ENCODE measurements around the gene GALNT18. TPM values are rescaled to one million over a fixed set of nuclear protein-coding genes. Genes with fewer than 3 reads are reported as not detected.

GALNT18 gene
- total RNA-seq, 1 experiment from 2014 or later, result 1.7 TPM

- no peaks in the 10 kb centered on the region for H3K9me3 ChIP-seq (ENCODE audit: control insufficient read depth, low read depth, low read length)
- H3K9ac ChIP-seq (ENCODE audit: extremely low read depth, insufficient read length, low read length), result no peak overlapping the region
- WGBS (ENCODE audit: extremely low coverage, insufficient read length, low lambda C conversion rate), result no CpG with 5 or more reads among the region's 5 CpGs
- no peak overlapping the region for H2BK15ac ChIP-seq (ENCODE audit: low read depth, low read length)
- no peaks in the 10 kb centered on the region; a peak in 1 of 7 replicates for H3K36me3 Mint-ChIP-seq (ENCODE audit: insufficient read depth in 1 of 3, low read depth in 3 of 3)
- no peak overlapping the region for H4K5ac ChIP-seq (ENCODE audit: insufficient read length, low read depth, low read length)
- H4K20me1 ChIP-seq (ENCODE audit: control insufficient read depth, insufficient read depth, insufficient read length), result no peaks in the 10 kb centered on the region
- H2BK20ac ChIP-seq (ENCODE audit: low read depth, low read length, poor library complexity, severe bottlenecking), result no peak overlapping the region
- no peak overlapping the region for H3T11ph ChIP-seq (ENCODE audit: low read length)
- no peak for TF ChIP-seq CTCF (conservative IDR thresholded peaks at IDR 0.05)
- peaks cover 24 to 29% of the 10 kb centered on the region in 2 experiments for H3K4me1 Mint-ChIP-seq
- no peaks in the 10 kb centered on the region for H3K79me1 ChIP-seq (ENCODE audit: insufficient read depth, low read depth, low read length, poor library complexity, severe bottlenecking)
- H2BK5ac ChIP-seq (ENCODE audit: insufficient read length, low read length), result no peak overlapping the region
- H4K91ac ChIP-seq (ENCODE audit: insufficient read length, low read depth, low read length), result no peak overlapping the region
- no peak overlapping the region for H3K4ac ChIP-seq (ENCODE audit: low read depth, low read length)
- DNase-seq, result no peak
- no peaks in the 10 kb centered on the region; a peak in 2 of 5 replicates for H3K9me3 Mint-ChIP-seq
- no peak overlapping the region for H3K23ac ChIP-seq (ENCODE audit: insufficient read length, low read depth, low read length)
- H4K8ac ChIP-seq (replicated peaks; ENCODE audit: insufficient read length, low read depth, low read length), result no peak overlapping the region
- no peaks in the 10 kb centered on the region for H3K27me3 ChIP-seq (ENCODE audit: insufficient read depth, low read length)
- no peak overlapping the region for H2AFZ ChIP-seq (ENCODE audit: low read length)
- H3K4me2 ChIP-seq (ENCODE audit: insufficient read depth, insufficient read length, low read length), result no peak overlapping the region
- H3K27ac ChIP-seq (ENCODE audit: insufficient read length, low read depth, low read length), result no peak overlapping the region
- no peak overlapping the region for H3K4me3 Mint-ChIP-seq
- H3K14ac ChIP-seq (ENCODE audit: insufficient read depth, low read length), result no peak overlapping the region
- H3K79me2 ChIP-seq (ENCODE audit: insufficient read depth, low read length), result no peaks in the 10 kb centered on the region
- no peak overlapping the region for H2AK5ac ChIP-seq (ENCODE audit: insufficient read length, low read length)
- no peak overlapping the region for H2BK12ac ChIP-seq (ENCODE audit: insufficient read length, low read depth, low read length)
- no peaks in the 10 kb centered on the region for H3K23me2 ChIP-seq (ENCODE audit: insufficient read length, low read depth, low read length, poor library complexity, severe bottlenecking)
- peaks cover 5% of the 10 kb centered on the region for H3K27me3 Mint-ChIP-seq (ENCODE audit: low read depth)
- H3K4me1 ChIP-seq (ENCODE audit: insufficient read depth, low read length), result peaks cover 6% of the 10 kb centered on the region; the same call in 1 of the 2 replicates
- no peak overlapping the region for H3K56ac ChIP-seq (ENCODE audit: insufficient read length, low read depth, low read length)
- H2BK120ac ChIP-seq (ENCODE audit: low read depth, low read length, poor library complexity, severe bottlenecking), result no peak overlapping the region
- no peak overlapping the region for H3K18ac ChIP-seq (ENCODE audit: insufficient read length, low read depth, low read length)
- H3K27ac Mint-ChIP-seq, result peak overlapping the region in 1 of 3 experiments; percentile 48; a peak in 1 of 7 replicates
Measured at GRCh38 chr11:11407763-11408084, 214.1 kb downstream of the GALNT18 start.
